K562 (cell line): Measurements from ENCODE around the gene SPAG16. TPM values are rescaled to one million over a fixed set of nuclear protein-coding genes. Genes with fewer than 3 reads are reported as not detected.

Source experiments
- ATAC-seq: fragments of 200-7000 bp; cut with Tn5 transposase; 3 replicates; pipeline ENCODE4 v1.9.1; 2020; ENCODE audit warnings: moderate library complexity
- BruUV-seq: library from RNA; stranded (reverse); fragments of 400-500 nt; replicated peaks from 2 replicates; lab custom pipeline; 2021; lab: Mats Ljungman, UMichigan
- CTCF ChIA-PET: fragments of 300-600 bp; formaldehyde crosslinking; extraction: SDS; loops from one replicate; lab custom pipeline; 2021; ENCODE audit warnings: low intra/inter-chr PET ratio; lab: Yijun Ruan, JAX
- POLR2A ChIA-PET: fragments of 300-600, 350-650 bp; sonication (Branson Sonifier 250); formaldehyde crosslinking; extraction: SDS; loops from one replicate; lab custom pipeline; 2021; ENCODE audit warnings: antibody characterized with exemption, inconsistent platforms; lab: Yijun Ruan, JAX
- DNase-seq, 4 experiments: peaks; one replicate each; pipeline versions ENCODE4 v3.0.0 to v3.0.0-alpha.2; 2011 to 2018; ENCODE audit warnings: low spot score in 3 of 4, mixed read lengths in 3 of 4; ENCODE audit errors: extremely low read depth in 1 of 4
- FAIRE-seq: peaks from 2 replicates; lab custom pipeline; 2011; peaks lifted over from hg19 to GRCh38; lab: Jason Lieb, UNC
- H2AFZ ChIP-seq: 2 replicates; pipeline ENCODE4 v1.6.0; 2011; ENCODE audit warnings: low read depth, low read length, control low read depth, inconsistent platforms
- H3K27ac ChIP-seq: fragments of 200-600 bp; 3 replicates; pipeline ENCODE4 v1.8.0; 2011; ENCODE audit warnings: low read depth, mild to moderate bottlenecking, control low read depth, inconsistent platforms, low read length, moderate library complexity, mixed read lengths; ENCODE audit errors: extremely low read depth
- H3K27me3 ChIP-seq, 2 experiments: fragments of 300-600 bp in 1 of 2; 2 replicates in 1 of 2; 3 replicates in 1 of 2; pipeline versions ENCODE4 v1.6.0 to v1.8.0; 2011; ENCODE audit warnings: inconsistent platforms in 2 of 2, low read length in 2 of 2, mild to moderate bottlenecking in 1 of 2, mixed read lengths in 1 of 2, moderate library complexity in 1 of 2; ENCODE audit not compliant: control insufficient read depth in 2 of 2, insufficient read depth in 2 of 2
- H3K36me3 ChIP-seq: fragments of 300-600 bp; 3 replicates; pipeline ENCODE4 v1.8.0; 2011; ENCODE audit warnings: mild to moderate bottlenecking, low read length, inconsistent platforms; ENCODE audit not compliant: control insufficient read depth, insufficient read depth
- H3K4me1 ChIP-seq, 2 experiments: fragments of 200-600 bp in 1 of 2; replicated peaks in 1 of 2; 2 replicates in 1 of 2; 3 replicates in 1 of 2; pipeline versions ENCODE4 v1.5.1 to v1.8.0; 2011; ENCODE audit warnings: inconsistent platforms in 2 of 2, low read length in 2 of 2, mild to moderate bottlenecking in 1 of 2, mixed read lengths in 1 of 2, moderate library complexity in 1 of 2; ENCODE audit not compliant: control insufficient read depth in 2 of 2, insufficient read depth in 2 of 2
- H3K4me2 ChIP-seq: 2 replicates; pipeline ENCODE4 v1.6.1; 2011; ENCODE audit warnings: low read length, control low read depth, inconsistent platforms, mixed read lengths; ENCODE audit not compliant: insufficient read depth
- H3K4me3 ChIP-seq: fragments of 200-600 bp; sonication (generic), shearing (Covaris generic); 2 replicates; pipeline ENCODE4 v1.5.1; 2016; ENCODE audit warnings: control low read depth, inconsistent platforms
- H3K79me2 ChIP-seq: fragments of 200-600 bp; 3 replicates; pipeline ENCODE4 v1.8.0; 2011; ENCODE audit warnings: low read length, inconsistent platforms; ENCODE audit not compliant: control insufficient read depth, insufficient read depth
- H3K9ac ChIP-seq, 2 experiments: 2 replicates each; pipeline versions ENCODE4 v1.6.0 to v1.6.1; 2011; ENCODE audit warnings: low read depth in 2 of 2, low read length in 2 of 2, control low read depth in 1 of 2, inconsistent platforms in 1 of 2, mild to moderate bottlenecking in 1 of 2, mixed read lengths in 1 of 2; ENCODE audit not compliant: insufficient read depth in 1 of 2
- H3K9me1 ChIP-seq: one replicate; pipeline ENCODE4 v1.6.0; 2011; ENCODE audit warnings: inconsistent platforms, mild to moderate bottlenecking, low read length, moderate library complexity; ENCODE audit not compliant: control insufficient read depth, insufficient read depth
- H3K9me3 ChIP-seq: replicated peaks from 2 replicates; pipeline ENCODE4 v1.5.1; 2011; ENCODE audit warnings: low read depth, low read length, inconsistent platforms; ENCODE audit not compliant: control insufficient read depth, insufficient read depth
- H4K20me1 ChIP-seq: replicated peaks from 2 replicates; pipeline ENCODE4 v1.6.1; 2011; ENCODE audit warnings: low read length, inconsistent platforms, mixed read lengths; ENCODE audit not compliant: control insufficient read depth, insufficient read depth
- ATF3 ChIP-seq, 2 experiments: fragments of 450-650 bp in 1 of 2; sonication (generic) in 1 of 2; formaldehyde crosslinking in 1 of 2; IDR thresholded peaks in 1 of 2; conservative IDR thresholded peaks in 1 of 2; 2 replicates each; pipeline versions ENCODE4 v1.6.1 to v1.8.1; 2016 to 2023; ENCODE audit warnings: mild to moderate bottlenecking in 2 of 2, moderate library complexity in 2 of 2, inconsistent platforms in 1 of 2, missing genetic modification reagents in 1 of 2
- CUX1 ChIP-seq: fragments of 200-800 bp; sonication (Bioruptor generic); IDR thresholded peaks from 2 replicates; pipeline ENCODE4 v1.6.1; 2016; ENCODE audit warnings: missing genetic modification characterization, missing compliant biosample characterization
- KAT8 ChIP-seq: fragments of 450-650 bp; IDR thresholded peaks from 2 replicates; pipeline ENCODE4 v1.6.1; 2016; ENCODE audit warnings: low read depth, mild to moderate bottlenecking
- POLR3G ChIP-seq: IDR thresholded peaks from 2 replicates; pipeline ENCODE4 v1.6.1; 2011; ENCODE audit not compliant: insufficient read length, insufficient replicate concordance; ENCODE audit errors: extremely low read depth
- STAG1 ChIP-seq: sonication (generic); formaldehyde crosslinking; IDR thresholded peaks from 2 replicates; pipeline ENCODE4 v1.5.0; 2020; ENCODE audit warnings: missing genetic modification reagents, borderline replicate concordance
- TAF9B ChIP-seq: fragments of 450-650 bp; IDR thresholded peaks from 2 replicates; pipeline ENCODE4 v1.6.1; 2018; ENCODE audit warnings: mild to moderate bottlenecking; ENCODE audit not compliant: partially characterized antibody
- ZNF77 ChIP-seq: fragments of 250-450 bp; sonication (Bioruptor Pico); IDR thresholded peaks from 2 replicates; pipeline ENCODE4 v1.5.0; 2020
- WGBS: fragments of 100-300 bp; shearing (Covaris generic); methylation state at CpG from one replicate; pipeline ENCODE4 v1.1.6; 2016; ENCODE audit warnings: low coverage, mixed read lengths; ENCODE audit not compliant: insufficient coverage; ENCODE audit errors: missing lambda C conversion rate; 5-methylcytosine and 5-hydroxymethylcytosine counted together
- in situ Hi-C: fragments of 300-500 bp; cut with MboI; formaldehyde crosslinking; loops from 4 replicates; pipeline ENCODE4 v1.15.0; 2018; ENCODE audit warnings: inconsistent platforms, mixed read lengths
- intact Hi-C: fragments of 100-400 bp; cut with micrococcal nuclease; formaldehyde crosslinking; loops from 2 replicates; pipeline ENCODE4 v1.14.2; 2022
- polyA plus RNA-seq, 8 experiments: library from polyadenylated mRNA; depleted of rRNA in 4 of 8; stranded (reverse) in 5 of 8; unstranded in 3 of 8; fragments of >200 nt; fragmentation: Nextera tagmentation in 2 of 8; fragmentation: Illumina TruSeq in 1 of 8; extraction: Ambion mirVana in 2 of 8; extraction: Trizol in 1 of 8; gene quantifications; 2 replicates each; pipeline versions ENCODE4 v1.2.1 to v1.2.3, GENCODE V29; 2011 to 2014; ENCODE audit warnings: inconsistent platforms in 1 of 8, missing spikeins in 1 of 8
- total RNA-seq, 7 experiments: library from RNA; depleted of rRNA in 6 of 7; stranded (reverse); fragments of >200 nt in 6 of 7; fragmentation: Illumina TruSeq in 2 of 7; extraction: Trizol in 2 of 7; gene quantifications; 2 replicates each; pipeline versions ENCODE4 v1.2.1 to v1.2.3, GENCODE V29; 2011 to 2021; ENCODE audit warnings: low replicate concordance in 1 of 7

Gene SPAG16
- total and polyA plus RNA-seq, 9 of the 15 experiments (the other 6 are each of a cell fraction or from before 2014, with no cell fraction given), result 0.98 to 5.9 (median 3.5) TPM

GRCh38 chr2:214401580-214401979 is 1117.3 kb downstream of the SPAG16 start:
- ATAC-seq (no peak), DNase-seq (no peak), FAIRE-seq (no peak)
- intact Hi-C loops, result no loop called here
- Histone ChIP-seq H2AFZ (no peak overlapping the region), H3K27me3 (no peaks in the 10 kb centered on the region), H3K9me3 (no peaks in the 10 kb centered on the region), H3K4me1 (no peaks in the 10 kb centered on the region), H3K4me3 (no peak overlapping the region), H3K36me3 (no peaks in the 10 kb centered on the region), H3K79me2 (no peaks in the 10 kb centered on the region), H3K27ac (no peak overlapping the region), H3K4me2 (no peak overlapping the region), H3K9ac (no peak overlapping the region), H4K20me1 (no peaks in the 10 kb centered on the region)
- no TSS peak for BruUV-seq
- WGBS, result 0% methylated on average over 2 of the region's 2 CpGs
- in situ Hi-C loops, result no loop called here
- ChIA-PET POLR2A (no interaction called here), CTCF (no interaction called here)
- TF ChIP-seq CUX1 (CRISPR knock-in tag), result no peak
- no peak for TF ChIP-seq POLR3G
- TF ChIP-seq TAF9B, result no peak
- no peak for TF ChIP-seq ATF3 (IDR thresholded peaks at IDR 0.05)
- no peak for TF ChIP-seq ATF3 (CRISPR knock-in tag; conservative IDR thresholded peaks at IDR 0.05)
- no peak for TF ChIP-seq ZNF77
- TF ChIP-seq KAT8, result no peak
- TF ChIP-seq STAG1, result no peak
- TF ChIP-seq, all 486 proteins: peak for 0
- H3K9me1 ChIP-seq, result no peaks in the 10 kb centered on the region
